Adrenal gland (tissue), 5 donors: ENCODE measurements around the gene PHKG1.

Experiments used
- CTCF ChIP-seq, 6 experiments: fragments of 450-650 bp in 4 of 6; fragments of 200-600 bp in 2 of 6; sonication (generic) in 1 of 6; IDR thresholded peaks; 1 replicate in 5 of 6; 2 replicates in 1 of 6; pipeline versions ENCODE4 v1.5.1 to v1.8.0; 2016 to 2021; ENCODE audit warnings: antibody characterized with exemption in 6 of 6, mild to moderate bottlenecking in 2 of 6, moderate library complexity in 1 of 6
- POLR2A ChIP-seq, 2 donors: fragments of 450-650 bp; IDR thresholded peaks; one replicate each; pipeline ENCODE4 v1.6.1; 2017; ENCODE audit warnings: antibody characterized with exemption in 2 of 2, mild to moderate bottlenecking in 2 of 2, moderate library complexity in 1 of 2
- donor health status: DM: no; HTN: no; CAD: no.

DNA sequence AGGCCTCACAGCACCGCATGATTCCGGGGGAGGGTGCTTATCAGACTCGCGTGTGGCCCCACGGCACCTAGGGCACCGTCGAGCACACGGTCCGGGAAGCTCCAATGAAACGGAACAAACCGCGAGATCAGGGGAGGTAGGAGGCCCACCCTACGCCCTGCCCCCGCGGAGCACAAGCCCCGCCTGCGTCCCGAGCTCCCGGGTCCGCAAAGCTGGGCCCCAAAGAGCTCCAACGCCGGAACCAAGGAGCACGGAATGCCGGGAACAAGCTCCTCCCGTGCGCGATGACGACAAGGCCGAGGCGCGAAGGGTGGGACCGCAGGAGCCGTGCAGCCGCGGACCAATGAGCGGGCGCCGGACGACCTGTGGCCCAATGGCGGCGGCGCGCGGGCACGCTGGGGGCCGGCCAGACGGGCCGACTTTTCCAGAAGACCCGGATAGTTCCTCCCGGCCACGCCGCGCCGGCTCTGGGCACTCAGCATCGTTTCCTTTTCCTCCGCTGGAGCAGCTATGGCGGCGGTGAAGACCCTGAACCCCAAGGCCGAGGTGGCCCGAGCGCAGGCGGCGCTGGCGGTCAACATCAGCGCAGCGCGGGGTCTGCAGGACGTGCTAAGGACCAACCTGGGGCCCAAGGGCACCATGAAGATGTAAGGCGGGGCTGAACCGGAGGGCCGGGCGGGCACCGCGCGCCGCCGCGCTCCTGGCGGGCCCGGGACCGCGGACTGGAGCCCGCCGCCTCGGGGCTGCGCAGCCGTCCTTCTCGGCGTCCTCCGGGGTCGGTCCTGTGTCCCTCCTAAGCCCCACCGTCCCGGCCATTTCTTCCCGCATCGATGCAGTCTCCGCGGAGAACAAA is 41.2 kb downstream of the PHKG1 start, which contains the start of the genes CCT6A and PSPH:
- TF ChIP-seq CTCF (IDR thresholded peaks at IDR 0.05) (no peak), POLR2A (IDR thresholded peaks at IDR 0.05) (peak; percentile 80 to 94)
